Activated CD8-positive, alpha-beta memory T cell treated with anti-CD3 and anti-CD28 coated beads, Interleukin-2, amount 50 U/mL, for 24 hours (primary cell): ENCODE results near the gene FBXL16.
"Not testable (repeated sequence)": the region's sequence is repeated elsewhere in the genome, so short reads cannot be mapped to it uniquely, and the experiment has no call there.

Experiments used
- DNase-seq: peaks from one replicate; pipeline ENCODE4 v3.0.0-alpha.2; 2020; ENCODE audit errors: extremely low read depth

Gene FBXL16

GRCh38 chr16:709566-710499 is 4.2 kb upstream of the FBXL16 start:
- DNase-seq, result no peak

GRCh38 chr16:708959-709358 is 3.4 kb upstream of the FBXL16 start:
- no peak for DNase-seq

GRCh38 chr16:708019-708418 is 2.4 kb upstream of the FBXL16 start:
- DNase-seq, result no peak

GRCh38 chr16:707062-707538 is 1.5 kb upstream of the FBXL16 start:
- no peak for DNase-seq

GRCh38 chr16:706189-707061 is 824 bp upstream of the FBXL16 start:
- DNase-seq, result no peak

- DNase-seq, result no peak
These were observed 835 bp downstream of the FBXL16 start for GRCh38 chr16:704552-705380.

- DNase-seq, result no peak
These were observed 1.6 kb downstream of the FBXL16 start for GRCh38 chr16:704047-704446.

- no peak for DNase-seq
These were observed 2.2 kb downstream of the FBXL16 start for GRCh38 chr16:703406-703805.

GRCh38 chr16:702341-702740 is 3.3 kb downstream of the FBXL16 start:
- no peak for DNase-seq

GRCh38 chr16:700684-701584 is 4.7 kb downstream of the FBXL16 start:
- DNase-seq, result no peak

GRCh38 chr16:698911-699671 is 6.5 kb downstream of the FBXL16 start:
- DNase-seq, result no peak

GRCh38 chr16:695355-696089 is 10.1 kb downstream of the FBXL16 start:
- no peak for DNase-seq

GRCh38 chr16:694863-695354 is 10.7 kb downstream of the FBXL16 start:
- DNase-seq, result no peak

- DNase-seq, result no peak
These were observed 11.3 kb downstream of the FBXL16 start for GRCh38 chr16:694187-694862.

GRCh38 chr16:693766-694165 is 11.8 kb downstream of the FBXL16 start:
- no peak for DNase-seq

- DNase-seq, result no peak
These were observed 12.2 kb downstream of the FBXL16 start for GRCh38 chr16:693364-693763.

GRCh38 chr16:692356-693108 is 13.1 kb downstream of the FBXL16 start:
- no peak for DNase-seq

- DNase-seq, result not testable (repeated sequence)
These were observed 14.4 kb downstream of the FBXL16 start for GRCh38 chr16:691242-691641.
